ENCODE results near the gene MT1G.
A peak's percentile ranks its signal among the peaks of the same experiment; 100 is the strongest.

MT1G gene

DNA sequence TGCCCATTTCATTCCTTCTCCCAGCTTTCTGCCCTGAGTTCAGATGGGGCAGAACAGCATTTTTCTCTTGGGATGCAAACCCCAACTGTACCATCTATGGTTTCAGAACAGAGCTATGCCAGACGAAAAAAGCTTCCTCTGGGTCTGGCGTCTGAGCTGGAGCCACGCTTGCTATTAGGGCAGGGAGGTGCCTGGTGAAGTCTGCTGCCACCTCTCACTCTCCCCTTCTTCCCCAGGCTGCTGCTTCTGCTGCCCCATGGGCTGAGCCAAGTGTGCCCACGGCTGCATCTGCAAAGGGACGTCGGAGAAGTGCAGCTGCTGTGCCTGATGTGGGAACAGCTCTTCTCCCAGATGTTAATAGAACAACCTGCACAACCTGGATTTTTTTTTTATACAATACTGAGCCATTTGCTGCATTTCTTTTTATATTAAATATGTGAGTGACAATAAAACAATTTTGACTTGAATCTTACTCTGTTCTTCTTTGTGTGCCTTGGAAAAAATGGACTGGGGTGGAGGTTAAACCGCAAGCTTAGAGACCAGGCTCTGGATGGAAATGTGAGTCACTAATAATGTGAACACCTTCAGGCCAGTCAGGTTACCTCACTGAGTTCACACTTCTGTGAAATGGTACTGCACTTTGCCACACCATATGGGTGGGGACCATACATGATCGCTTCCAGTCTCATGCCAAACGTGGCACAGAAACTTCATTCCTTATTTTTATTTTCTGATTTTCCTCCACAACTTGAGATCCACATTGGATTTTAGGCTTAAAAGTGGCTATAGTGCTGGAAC lies 31.1 kb downstream of the MT1G start:
- H3K4me3 ChIP-seq (ENCODE audit: low read depth, low read length) = no peak overlapping the region
- in situ Hi-C loops (cut with HindIII; ENCODE audit: low sequenced_read_pairs) = no loop called here
- DNase-seq (ENCODE audit: low read depth) = no peak
- TF ChIP-seq, protein P1, sequence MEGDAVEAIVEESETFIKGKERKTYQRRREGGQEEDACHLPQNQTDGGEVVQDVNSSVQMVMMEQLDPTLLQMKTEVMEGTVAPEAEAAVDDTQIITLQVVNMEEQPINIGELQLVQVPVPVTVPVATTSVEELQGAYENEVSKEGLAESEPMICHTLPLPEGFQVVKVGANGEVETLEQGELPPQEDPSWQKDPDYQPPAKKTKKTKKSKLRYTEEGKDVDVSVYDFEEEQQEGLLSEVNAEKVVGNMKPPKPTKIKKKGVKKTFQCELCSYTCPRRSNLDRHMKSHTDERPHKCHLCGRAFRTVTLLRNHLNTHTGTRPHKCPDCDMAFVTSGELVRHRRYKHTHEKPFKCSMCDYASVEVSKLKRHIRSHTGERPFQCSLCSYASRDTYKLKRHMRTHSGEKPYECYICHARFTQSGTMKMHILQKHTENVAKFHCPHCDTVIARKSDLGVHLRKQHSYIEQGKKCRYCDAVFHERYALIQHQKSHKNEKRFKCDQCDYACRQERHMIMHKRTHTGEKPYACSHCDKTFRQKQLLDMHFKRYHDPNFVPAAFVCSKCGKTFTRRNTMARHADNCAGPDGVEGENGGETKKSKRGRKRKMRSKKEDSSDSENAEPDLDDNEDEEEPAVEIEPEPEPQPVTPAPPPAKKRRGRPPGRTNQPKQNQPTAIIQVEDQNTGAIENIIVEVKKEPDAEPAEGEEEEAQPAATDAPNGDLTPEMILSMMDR (IDR thresholded peaks at IDR 0.05; ENCODE audit: low read depth, low read length, missing control alignments) = no peak

DNA sequence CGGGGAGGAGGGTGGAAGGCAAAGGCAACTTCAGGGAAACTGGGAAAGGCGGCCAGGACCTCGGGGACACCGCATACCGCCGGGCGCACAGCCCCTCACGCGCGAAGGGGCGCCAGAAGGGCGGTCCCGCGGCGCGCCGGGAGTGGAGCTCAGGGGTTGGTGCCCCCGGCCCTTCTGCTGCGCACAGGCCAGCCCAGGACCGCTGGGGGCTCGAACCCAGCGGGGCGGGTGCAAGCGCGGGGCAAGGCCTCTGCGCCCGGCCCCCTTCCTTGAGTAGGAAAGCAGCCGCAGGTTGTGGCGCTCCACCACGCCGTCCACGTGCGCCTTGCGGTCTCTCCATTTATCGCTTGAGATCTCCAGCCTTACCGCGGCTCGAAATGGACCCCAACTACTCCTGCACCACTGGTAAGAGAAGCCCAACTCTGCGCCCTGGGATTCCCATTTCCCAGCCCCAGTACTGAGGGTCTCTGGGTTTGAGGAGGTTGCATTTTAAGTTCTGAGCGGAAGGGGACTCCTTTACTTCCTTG lies 32.4 kb downstream of the MT1G start:
- peak overlapping the region; percentile 15 for H3K4me3 ChIP-seq (ENCODE audit: low read depth, low read length)
- TF ChIP-seq, protein P1 (IDR thresholded peaks at IDR 0.05; ENCODE audit: low read depth, low read length, missing control alignments) = no peak
- in situ Hi-C loops (cut with HindIII; ENCODE audit: low sequenced_read_pairs) = no loop called here
- DNase-seq (ENCODE audit: low read depth) = no peak

DNA sequence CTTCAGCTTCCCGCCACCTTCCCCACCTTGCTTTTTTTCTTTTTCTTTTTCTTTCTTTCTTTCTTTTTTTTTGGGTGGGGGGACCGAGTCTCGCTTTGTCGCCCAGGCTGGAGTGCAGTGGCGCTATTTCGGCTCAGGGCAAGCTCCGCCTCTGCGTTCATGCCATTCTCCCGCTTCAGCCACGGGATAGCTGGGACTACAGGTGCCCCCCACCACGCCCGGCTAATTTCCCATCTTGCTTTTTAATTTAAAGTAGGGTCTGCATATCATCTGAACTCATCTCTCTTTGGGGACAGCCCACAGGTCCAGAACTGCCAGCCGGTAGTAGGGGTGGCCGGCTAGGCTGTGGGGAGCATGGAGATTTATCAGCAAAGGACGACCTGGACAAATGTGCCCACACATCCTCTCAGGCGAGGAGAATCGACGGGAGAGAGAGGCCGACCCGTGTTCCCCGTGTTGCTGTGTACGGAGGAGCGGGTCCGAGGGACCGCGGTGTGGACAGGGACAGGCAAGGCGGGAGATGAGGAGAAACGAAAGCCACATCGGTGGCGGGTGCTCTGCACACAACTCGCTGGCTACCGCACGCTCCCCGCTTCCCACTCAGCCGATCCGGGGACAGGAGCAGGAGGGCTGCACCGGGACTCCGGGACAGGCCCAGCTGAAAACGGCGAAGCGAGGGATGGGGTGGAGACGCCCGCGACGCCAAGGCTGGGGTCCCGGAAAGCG lies 33.0 kb downstream of the MT1G start:
- DNase-seq (ENCODE audit: low read depth) = no peak
- H3K4me3 ChIP-seq (ENCODE audit: low read depth, low read length) = peak overlapping the region; percentile 15
- TF ChIP-seq, protein P1 (IDR thresholded peaks at IDR 0.05; ENCODE audit: low read depth, low read length, missing control alignments) = no peak
- in situ Hi-C loops (cut with HindIII; ENCODE audit: low sequenced_read_pairs) = no loop called here

DNA sequence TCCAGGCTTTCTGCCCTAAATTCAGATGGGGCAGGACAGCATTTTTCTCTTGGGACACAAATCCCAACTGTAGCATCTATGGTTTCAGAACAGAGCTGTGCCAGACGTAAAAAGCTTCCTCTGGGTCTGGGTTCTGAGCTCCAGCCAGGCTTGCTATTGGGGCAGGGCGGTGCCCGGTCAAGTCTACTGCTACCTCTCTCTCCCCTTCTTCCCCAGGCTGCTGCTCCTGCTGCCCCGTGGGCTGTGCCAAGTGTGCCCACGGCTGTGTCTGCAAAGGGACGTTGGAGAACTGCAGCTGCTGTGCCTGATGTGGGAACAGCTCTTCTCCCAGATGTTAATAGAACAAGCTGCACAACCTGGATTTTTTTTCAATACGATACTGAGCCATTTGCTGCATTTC lies 34.3 kb downstream of the MT1G start:
- in situ Hi-C loops (cut with HindIII; ENCODE audit: low sequenced_read_pairs) = no loop called here

DNA sequence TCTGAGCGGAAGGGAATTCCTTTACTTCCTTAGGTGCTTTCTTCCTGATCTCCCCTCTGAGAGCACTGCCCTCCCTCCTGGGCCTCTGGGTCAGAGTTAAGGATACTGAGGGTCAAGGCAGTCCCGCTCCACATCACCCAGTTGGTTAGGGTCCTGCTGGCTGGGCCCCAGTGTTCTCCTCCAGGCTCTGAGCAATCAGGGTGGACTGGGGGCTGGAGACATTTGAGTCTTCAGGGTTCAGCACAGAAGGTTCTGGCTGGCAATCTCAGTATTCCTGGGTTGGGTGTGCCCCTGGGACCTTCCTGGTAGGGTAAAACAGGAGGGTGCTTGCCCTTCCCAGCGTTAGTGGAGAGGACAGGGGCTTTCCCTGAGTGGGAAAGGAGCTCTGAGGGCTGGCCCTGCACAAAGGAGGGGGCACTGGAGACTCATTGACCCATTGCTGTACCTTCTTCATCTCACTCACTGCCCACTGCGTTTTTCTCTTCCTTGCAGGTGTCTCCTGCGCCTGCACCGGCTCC lies 35.0 kb downstream of the MT1G start:
- in situ Hi-C loops (cut with HindIII; ENCODE audit: low sequenced_read_pairs) = no loop called here
- no peak for DNase-seq (ENCODE audit: low read depth)
- TF ChIP-seq, protein P1 (IDR thresholded peaks at IDR 0.05; ENCODE audit: low read depth, low read length, missing control alignments) = no peak
- H3K4me3 ChIP-seq (ENCODE audit: low read depth, low read length) = peak overlapping the region; percentile 38

More for the DNA sequence above, 34.3 kb downstream of the MT1G start:
- TF ChIP-seq, protein P1 (IDR thresholded peaks at IDR 0.05; ENCODE audit: low read depth, low read length, missing control alignments) = no peak
- DNase-seq (ENCODE audit: low read depth) = no peak
- no peak overlapping the region for H3K4me3 ChIP-seq (ENCODE audit: low read depth, low read length)

DNA sequence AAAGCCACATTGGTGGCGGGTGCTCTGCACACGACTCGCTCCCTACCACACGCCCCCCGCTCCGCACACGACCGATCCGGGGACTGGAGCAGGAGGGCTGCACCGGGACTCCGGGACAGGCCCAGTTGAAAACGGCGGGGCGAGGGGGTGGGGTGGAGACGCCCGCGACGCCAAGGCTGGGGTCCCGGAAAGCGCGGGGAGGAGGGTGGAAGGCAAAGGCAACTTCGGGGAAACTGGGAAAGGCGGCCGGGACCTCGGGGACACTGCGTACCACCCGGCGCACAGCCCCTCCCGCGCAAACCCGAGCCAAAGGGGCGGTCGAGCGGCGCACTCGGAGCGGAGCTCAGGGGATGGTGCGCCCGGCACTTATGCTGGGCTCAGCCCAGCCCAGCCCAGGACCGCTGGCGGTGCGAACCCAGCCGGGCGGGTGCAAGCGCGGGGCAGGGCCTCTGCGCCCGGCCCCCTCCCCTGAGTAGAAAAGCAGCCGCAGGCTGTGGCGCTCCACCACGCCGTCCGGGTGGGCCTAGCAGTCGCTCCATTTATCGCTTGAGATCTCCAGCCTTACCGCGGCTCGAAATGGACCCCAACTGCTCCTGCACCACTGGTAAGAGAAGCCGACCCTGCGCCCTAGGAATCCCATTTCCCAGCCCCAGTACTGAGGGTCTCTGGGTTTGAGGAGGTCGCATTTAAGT lies 35.6 kb downstream of the MT1G start, which contains the start of gene MT1M:
Gene MT1M, plus strand, starts transcription at position 504 of the 692 bp plus-strand sequence. Its CDS starts 73 bp downstream, at position 577.
- in situ Hi-C loops (cut with HindIII; ENCODE audit: low sequenced_read_pairs) = no loop called here
- TF ChIP-seq, protein P1 (IDR thresholded peaks at IDR 0.05; ENCODE audit: low read depth, low read length, missing control alignments) = no peak
- no peak for DNase-seq (ENCODE audit: low read depth)
- peak within 1 kb of the TSS; percentile 38 for H3K4me3 ChIP-seq (ENCODE audit: low read depth, low read length)
